BLaER1 treated with 17β-estradiol and CSF1 and Interleukin-3, amounts not matched to agents 10 nM and 100 nM (cell line): Measurements from ENCODE around the gene MON1A.
"Not testable (repeated sequence)": the region's sequence is repeated elsewhere in the genome, so short reads cannot be mapped to it uniquely, and the experiment has no call there.

Source experiments
- H3K27ac ChIP-seq, 11 experiments: shearing (Covaris generic); formaldehyde crosslinking; 2 replicates each; pipeline ENCODE4 v1.8.1; 2022
- H3K27me3 ChIP-seq, 11 experiments: shearing (Covaris generic); formaldehyde crosslinking; 2 replicates each; pipeline ENCODE4 v1.8.1; 2022
- H3K36me3 ChIP-seq, 11 experiments: shearing (Covaris generic); formaldehyde crosslinking; 2 replicates each; pipeline ENCODE4 v1.8.1; 2022
- H3K4me1 ChIP-seq, 10 experiments: shearing (Covaris generic); formaldehyde crosslinking; 2 replicates each; pipeline ENCODE4 v1.8.1; 2022
- H3K4me2 ChIP-seq, 11 experiments: shearing (Covaris generic); formaldehyde crosslinking; 2 replicates each; pipeline ENCODE4 v1.8.1; 2022
- H3K4me3 ChIP-seq, 10 experiments: shearing (Covaris generic); formaldehyde crosslinking; 2 replicates each; pipeline ENCODE4 v1.8.1; 2022
- H3K9ac ChIP-seq, 11 experiments: shearing (Covaris generic); formaldehyde crosslinking; 2 replicates each; pipeline ENCODE4 v1.8.1; 2022
- H3K9me3 ChIP-seq, 11 experiments: shearing (Covaris generic); formaldehyde crosslinking; replicated peaks in 1 of 11; 2 replicates each; pipeline ENCODE4 v1.8.1; 2022
- H4K20me1 ChIP-seq, 11 experiments: shearing (Covaris generic); formaldehyde crosslinking; 2 replicates each; pipeline ENCODE4 v1.8.1; 2022
- Cebpa-rat ChIP-seq, 11 experiments: shearing (Covaris generic); IDR thresholded peaks; 2 replicates each; pipeline ENCODE4 v1.8.1; 2022

MON1A gene

GRCh38 chr3:49942651-49943050 is 13.0 kb upstream of the MON1A start:
- Histone ChIP-seq H3K36me3 (peaks cover 15 to 59% (median 41%) of the 10 kb centered on the region in 11 experiments), H3K9me3 (peaks cover 0 to 14% (median 4%) of the 10 kb centered on the region in 11 experiments; a peak in 9 of 22 replicates), H3K4me2 (peak overlapping the region; percentile 44 to 99 (median 92); a peak in 21 of 22 replicates), H3K27me3 (no peaks in the 10 kb centered on the region), H3K4me3 (no peak overlapping the region; a peak in 1 of 20 replicates), H3K27ac (no peak overlapping the region), H4K20me1 (peaks cover 71 to 77% (median 73%) of the 10 kb centered on the region in 11 experiments; a peak in 21 of 22 replicates), H3K4me1 (peaks cover 27 to 42% (median 36%) of the 10 kb centered on the region in 10 experiments), H3K9ac (0 out of 22 replicates have a peak overlapping the region, but pooled peaks of 1 of the 11 experiments have one; percentile 21)
- no peak for TF ChIP-seq Cebpa-rat (IDR thresholded peaks at IDR 0.05)

- no peaks in the 10 kb centered on the region for H3K27me3 ChIP-seq
- H4K20me1 ChIP-seq: peaks cover 52 to 58% (median 54%) of the 10 kb centered on the region in 11 experiments; a peak in 21 of 22 replicates
- H3K9ac ChIP-seq: peak overlapping the region; percentile 86 to 96 (median 89)
- H3K4me1 ChIP-seq: peaks cover 20 to 41% (median 26%) of the 10 kb centered on the region in 10 experiments
- peak overlapping the region; percentile 68 to 91 (median 81) for H3K4me3 ChIP-seq
- peak overlapping the region; percentile 84 to 96 (median 92) for H3K27ac ChIP-seq
- no peak for TF ChIP-seq Cebpa-rat (IDR thresholded peaks at IDR 0.05)
- peaks cover 0 to 14% (median 4%) of the 10 kb centered on the region in 11 experiments; a peak in 9 of 22 replicates for H3K9me3 ChIP-seq
- peak overlapping the region; percentile 83 to 99 (median 92) for H3K4me2 ChIP-seq
- peaks cover 6 to 40% (median 31%) of the 10 kb centered on the region in 11 experiments for H3K36me3 ChIP-seq
Observed at GRCh38 chr3:49940667-49941249, 11.1 kb upstream of the MON1A start.

GRCh38 chr3:49939858-49940666 is 10.5 kb upstream of the MON1A start, which contains the start of gene RBM6:
Gene RBM6, plus strand, starts transcription at chr3:49940150. Its CDS starts 22,492 bp downstream, at chr3:49962642.
- Histone ChIP-seq H3K4me1 (peaks cover 20 to 41% (median 26%) of the 10 kb centered on the region in 10 experiments), H3K27ac (peak within 1 kb of the TSS; percentile 84 to 96 (median 92)), H4K20me1 (peaks cover 45 to 51% (median 47%) of the 10 kb centered on the region in 11 experiments; a peak in 21 of 22 replicates), H3K27me3 (no peaks in the 10 kb centered on the region), H3K4me3 (peak within 1 kb of the TSS; percentile 68 to 91 (median 81)), H3K4me2 (peak within 1 kb of the TSS; percentile 83 to 99 (median 92)), H3K36me3 (peaks cover 5 to 34% (median 24%) of the 10 kb centered on the region in 11 experiments; a peak in 21 of 22 replicates), H3K9me3 (peaks cover 0 to 14% (median 4%) of the 10 kb centered on the region in 11 experiments; a peak in 9 of 22 replicates), H3K9ac (peak within 1 kb of the TSS; percentile 86 to 96 (median 89))
- TF ChIP-seq Cebpa-rat (IDR thresholded peaks at IDR 0.05): no peak

- no peaks in the 10 kb centered on the region for H3K9me3 ChIP-seq
- peaks cover 15 to 21% (median 17%) of the 10 kb centered on the region in 11 experiments; a peak in 21 of 22 replicates for H4K20me1 ChIP-seq
- H3K36me3 ChIP-seq: peaks cover 0 to 4% (median 0%) of the 10 kb centered on the region in 11 experiments; a peak in 2 of 22 replicates
- H3K4me3 ChIP-seq: no peak overlapping the region
- TF ChIP-seq Cebpa-rat (IDR thresholded peaks at IDR 0.05): peak in 1 of 11 experiments; percentile 34; a peak in 2 of 22 replicates
- peak overlapping the region in 4 of 11 experiments; percentile 9 to 31 (median 17); a peak in 3 of 22 replicates for H3K4me2 ChIP-seq
- H3K9ac ChIP-seq: peak overlapping the region in 1 of 11 experiments; percentile 15; a peak in 1 of 22 replicates
- no peaks in the 10 kb centered on the region for H3K27me3 ChIP-seq
- H3K4me1 ChIP-seq: peaks cover 12 to 26% (median 18%) of the 10 kb centered on the region in 10 experiments
- H3K27ac ChIP-seq: peak overlapping the region in 1 of 11 experiments; percentile 25; a peak in 3 of 22 replicates
Observed at GRCh38 chr3:49937090-49937489, 7.5 kb upstream of the MON1A start.

- H3K9ac ChIP-seq, H3K4me3 ChIP-seq, H3K27me3 ChIP-seq, H3K36me3 ChIP-seq, H3K4me2 ChIP-seq, H3K27ac ChIP-seq, H3K9me3 ChIP-seq, H4K20me1 ChIP-seq: not testable (repeated sequence)
- H3K4me1 ChIP-seq: peaks cover 31 to 39% (median 37%) of the 10 kb centered on the region in 10 experiments
Observed at GRCh38 chr3:49932281-49932680, 2.7 kb upstream of the MON1A start.

- 0 out of 22 replicates have a peak overlapping the region, but pooled peaks of 1 of the 11 experiments have one; percentile 8 for H3K27ac ChIP-seq
- peak overlapping the region in 10 of 11 experiments; percentile 38 to 96 (median 92); a peak in 17 of 22 replicates for H3K4me2 ChIP-seq
Observed at GRCh38 chr3:49930922-49931321, 1.3 kb upstream of the MON1A start.

GRCh38 chr3:49930168-49930690 is 618 bp upstream of the MON1A start:
- Histone ChIP-seq H4K20me1 (peaks cover 0 to 9% (median 0%) of the 10 kb centered on the region in 11 experiments; a peak in 2 of 22 replicates), H3K4me1 (peaks cover 30 to 39% (median 35%) of the 10 kb centered on the region in 10 experiments), H3K9me3 (no peaks in the 10 kb centered on the region), H3K27ac (peak overlapping the region; percentile 55 to 84 (median 78); a peak in 21 of 22 replicates), H3K9ac (peak overlapping the region; percentile 78 to 92 (median 86)), H3K4me2 (peak overlapping the region; percentile 85 to 96 (median 91)), H3K27me3 (no peaks in the 10 kb centered on the region), H3K36me3 (no peaks in the 10 kb centered on the region), H3K4me3 (peak overlapping the region; percentile 73 to 93 (median 86))
- TF ChIP-seq Cebpa-rat (IDR thresholded peaks at IDR 0.05): 0 out of 22 replicates have a peak, but pooled peaks of 1 of the 11 experiments have one; percentile 4

More at GRCh38 chr3:49930922-49931321, 1.3 kb upstream of the MON1A start:
- H3K9me3 ChIP-seq: no peaks in the 10 kb centered on the region
- peaks cover 0 to 2% (median 0%) of the 10 kb centered on the region in 11 experiments; a peak in 1 of 22 replicates for H4K20me1 ChIP-seq
- no peak for TF ChIP-seq Cebpa-rat (IDR thresholded peaks at IDR 0.05)
- H3K9ac ChIP-seq: no peak overlapping the region
- peaks cover 30 to 39% (median 35%) of the 10 kb centered on the region in 10 experiments for H3K4me1 ChIP-seq
- H3K36me3 ChIP-seq: no peaks in the 10 kb centered on the region
- H3K27me3 ChIP-seq: no peaks in the 10 kb centered on the region
- no peak overlapping the region for H3K4me3 ChIP-seq

GRCh38 chr3:49928481-49929017 is 1.1 kb downstream of the MON1A start:
- H3K4me3 ChIP-seq: peak overlapping the region; percentile 73 to 93 (median 86); a peak in 19 of 20 replicates
- H3K4me1 ChIP-seq: peaks cover 30 to 39% (median 35%) of the 10 kb centered on the region in 10 experiments
- TF ChIP-seq Cebpa-rat (IDR thresholded peaks at IDR 0.05): no peak
- H3K9ac ChIP-seq: peak overlapping the region; percentile 38 to 92 (median 85); a peak in 19 of 22 replicates
- 0 out of 22 replicates have a peak overlapping the region, but pooled peaks of 1 of the 11 experiments have one; percentile 4 for H3K27ac ChIP-seq
- H3K4me2 ChIP-seq: peak overlapping the region; percentile 85 to 96 (median 91)
- no peaks in the 10 kb centered on the region for H3K27me3 ChIP-seq
- peaks cover 0 to 11% (median 0%) of the 10 kb centered on the region in 11 experiments; a peak in 3 of 22 replicates for H4K20me1 ChIP-seq
- H3K9me3 ChIP-seq: no peaks in the 10 kb centered on the region
- peaks cover 0 to 12% (median 4%) of the 10 kb centered on the region in 11 experiments; a peak in 7 of 22 replicates for H3K36me3 ChIP-seq
